Astrocyte (in vitro differentiated cells and primary cell): Measurements from ENCODE around the gene PDZD11.

Experiments used
- EZH2 ChIP-seq: IDR thresholded peaks from 2 replicates; pipeline ENCODE4 v1.6.1; 2012; ENCODE audit warnings: mild to moderate bottlenecking, low read length, inconsistent platforms; ENCODE audit not compliant: insufficient read depth
- TF ChIP-seq, protein P1 (sequence below): IDR thresholded peaks from 2 replicates; pipeline ENCODE4 v1.5.1; 2011; ENCODE audit warnings: low read depth, mild to moderate bottlenecking, inconsistent platforms, low read length, moderate library complexity; ENCODE audit not compliant: insufficient read depth

- TF ChIP-seq, protein P1, sequence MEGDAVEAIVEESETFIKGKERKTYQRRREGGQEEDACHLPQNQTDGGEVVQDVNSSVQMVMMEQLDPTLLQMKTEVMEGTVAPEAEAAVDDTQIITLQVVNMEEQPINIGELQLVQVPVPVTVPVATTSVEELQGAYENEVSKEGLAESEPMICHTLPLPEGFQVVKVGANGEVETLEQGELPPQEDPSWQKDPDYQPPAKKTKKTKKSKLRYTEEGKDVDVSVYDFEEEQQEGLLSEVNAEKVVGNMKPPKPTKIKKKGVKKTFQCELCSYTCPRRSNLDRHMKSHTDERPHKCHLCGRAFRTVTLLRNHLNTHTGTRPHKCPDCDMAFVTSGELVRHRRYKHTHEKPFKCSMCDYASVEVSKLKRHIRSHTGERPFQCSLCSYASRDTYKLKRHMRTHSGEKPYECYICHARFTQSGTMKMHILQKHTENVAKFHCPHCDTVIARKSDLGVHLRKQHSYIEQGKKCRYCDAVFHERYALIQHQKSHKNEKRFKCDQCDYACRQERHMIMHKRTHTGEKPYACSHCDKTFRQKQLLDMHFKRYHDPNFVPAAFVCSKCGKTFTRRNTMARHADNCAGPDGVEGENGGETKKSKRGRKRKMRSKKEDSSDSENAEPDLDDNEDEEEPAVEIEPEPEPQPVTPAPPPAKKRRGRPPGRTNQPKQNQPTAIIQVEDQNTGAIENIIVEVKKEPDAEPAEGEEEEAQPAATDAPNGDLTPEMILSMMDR, result no peak
- TF ChIP-seq EZH2, result no peak
These were observed 49.0 kb downstream of the PDZD11 start for GRCh38 chrX:70240751-70241150.
